IMR-90 (cell line): ENCODE measurements around the gene CCDC122. TPM values are rescaled to one million over a fixed set of nuclear protein-coding genes. Genes with fewer than 3 reads are reported as not detected.

Experiments
- ATAC-seq: fragments of 200-7000 bp; cut with Tn5 transposase; 2 replicates; pipeline ENCODE4 v1.9.1; 2020; ENCODE audit warnings: low read depth, mild to moderate bottlenecking, moderate library complexity
- BruUV-seq: library from RNA; stranded (reverse); fragments of 400-500 nt; replicated peaks from 2 replicates; lab custom pipeline; 2021; lab: Mats Ljungman, UMichigan
- CTCF ChIA-PET: fragments of 300-600 bp; formaldehyde crosslinking; extraction: SDS; loops from one replicate; lab custom pipeline; 2021; ENCODE audit warnings: antibody characterized with exemption; lab: Yijun Ruan, JAX
- POLR2A ChIA-PET: fragments of 300-600 bp; sonication (Branson Sonifier 250); formaldehyde crosslinking; loops from one replicate; lab custom pipeline; 2022; ENCODE audit warnings: antibody characterized with exemption; ENCODE audit not compliant: unreplicated experiment; lab: Charles Lee
- DNase-seq: peaks from one replicate; pipeline ENCODE4 v3.0.0; 2013
- H2AFZ ChIP-seq: replicated peaks from 2 replicates; pipeline ENCODE3; 2013; ENCODE audit warnings: low read length, mild to moderate bottlenecking; ENCODE audit not compliant: poor library complexity
- H2AK5ac ChIP-seq: 2 replicates; pipeline ENCODE4 v1.6.1; 2013; ENCODE audit warnings: low read depth, low read length, inconsistent platforms
- H2AK9ac ChIP-seq: replicated peaks from 2 replicates; pipeline ENCODE3; 2013; ENCODE audit warnings: mild to moderate bottlenecking, low read depth, low read length, moderate library complexity; ENCODE audit not compliant: poor library complexity
- H2BK120ac ChIP-seq: 2 replicates; pipeline ENCODE4 v1.6.1; 2013; ENCODE audit warnings: low read depth, low read length, inconsistent platforms
- H2BK15ac ChIP-seq: 3 replicates; pipeline ENCODE4 v1.6.1; 2013; ENCODE audit warnings: low read depth, low read length, inconsistent platforms
- H2BK20ac ChIP-seq: 2 replicates; pipeline ENCODE4 v1.6.1; 2013; ENCODE audit warnings: low read depth, mild to moderate bottlenecking, inconsistent platforms, low read length, moderate library complexity
- H2BK5ac ChIP-seq: 2 replicates; pipeline ENCODE4 v1.6.1; 2013; ENCODE audit warnings: mild to moderate bottlenecking, low read depth, low read length, inconsistent platforms; ENCODE audit not compliant: poor library complexity, severe bottlenecking
- H3K14ac ChIP-seq: replicated peaks from 2 replicates; pipeline ENCODE4 v1.6.1; 2013; ENCODE audit warnings: low read depth, low read length, inconsistent platforms
- H3K18ac ChIP-seq: 2 replicates; pipeline ENCODE4 v1.6.1; 2013; ENCODE audit warnings: low read depth, low read length, control low read depth
- H3K23ac ChIP-seq: 2 replicates; pipeline ENCODE4 v1.6.1; 2013; ENCODE audit warnings: low read depth, low read length, inconsistent platforms
- H3K27ac ChIP-seq: 2 replicates; pipeline ENCODE4 v1.5.1; 2013; ENCODE audit warnings: mild to moderate bottlenecking, control low read depth, low read length; ENCODE audit not compliant: insufficient read depth
- H3K27me3 ChIP-seq: 2 replicates; pipeline ENCODE4 v1.6.1; 2013; ENCODE audit warnings: low read length; ENCODE audit not compliant: control insufficient read depth, insufficient read depth
- H3K36me3 ChIP-seq: 2 replicates; pipeline ENCODE4 v1.6.1; 2013; ENCODE audit warnings: low read length, mixed read lengths; ENCODE audit not compliant: control insufficient read depth, insufficient read depth
- H3K4ac ChIP-seq: 2 replicates; pipeline ENCODE4 v1.6.1; 2013; ENCODE audit warnings: low read depth, low read length, inconsistent platforms
- H3K4me1 ChIP-seq: 2 replicates; pipeline ENCODE4 v1.6.1; 2013; ENCODE audit warnings: low read length, mixed read lengths; ENCODE audit not compliant: control insufficient read depth, insufficient read depth
- H3K4me2 ChIP-seq: 2 replicates; pipeline ENCODE4 v1.6.1; 2013; ENCODE audit warnings: low read depth, mild to moderate bottlenecking, control low read depth, low read length, moderate library complexity
- H3K4me3 ChIP-seq: 2 replicates; pipeline ENCODE4 v1.5.1; 2013; ENCODE audit warnings: low read depth, mild to moderate bottlenecking, control low read depth, low read length, moderate library complexity; ENCODE audit not compliant: insufficient read depth
- H3K56ac ChIP-seq: 2 replicates; pipeline ENCODE4 v1.6.1; 2013; ENCODE audit warnings: low read length, inconsistent platforms; ENCODE audit not compliant: insufficient read depth; ENCODE audit errors: extremely low read depth
- H3K79me1 ChIP-seq, 2 experiments: 2 replicates each; pipeline ENCODE4 v1.6.1; 2013; ENCODE audit warnings: low read length in 2 of 2, inconsistent platforms in 1 of 2, low read depth in 1 of 2
- H3K9ac ChIP-seq: 2 replicates; pipeline ENCODE4 v1.6.1; 2013; ENCODE audit warnings: low read depth, low read length, control low read depth
- H3K9me1 ChIP-seq: 2 replicates; pipeline ENCODE4 v1.6.1; 2013; ENCODE audit warnings: low read length, inconsistent platforms; ENCODE audit not compliant: insufficient read depth
- H3K9me3 ChIP-seq: 2 replicates; pipeline ENCODE4 v1.6.1; 2013; ENCODE audit warnings: low read length; ENCODE audit not compliant: control insufficient read depth, insufficient read depth
- H4K20me1 ChIP-seq: 2 replicates; pipeline ENCODE4 v1.6.1; 2013; ENCODE audit warnings: low read length, inconsistent platforms; ENCODE audit not compliant: insufficient read depth
- H4K5ac ChIP-seq: 2 replicates; pipeline ENCODE4 v1.6.1; 2013; ENCODE audit warnings: mild to moderate bottlenecking, low read depth, low read length, control low read depth
- H4K8ac ChIP-seq, 2 experiments: 2 replicates each; pipeline ENCODE4 v1.6.1; 2013; ENCODE audit warnings: low read depth in 2 of 2, low read length in 2 of 2, control low read depth in 1 of 2, inconsistent platforms in 1 of 2
- H4K91ac ChIP-seq: 2 replicates; pipeline ENCODE4 v1.6.1; 2013; ENCODE audit warnings: low read depth, low read length, inconsistent platforms; ENCODE audit not compliant: insufficient read depth
- CEBPB ChIP-seq: IDR thresholded peaks from 2 replicates; pipeline ENCODE4 v1.6.1; 2012; ENCODE audit warnings: low read depth, low read length, improper control_type of control experiment
- CTCF ChIP-seq: conservative IDR thresholded peaks from 2 replicates; pipeline ENCODE4 v1.5.1; 2012; ENCODE audit warnings: mild to moderate bottlenecking, low read depth, low read length, improper control_type of control experiment
- ELK1 ChIP-seq: fragments of 150-350 bp; IDR thresholded peaks from 2 replicates; pipeline ENCODE4 v1.6.1; 2016; ENCODE audit warnings: low read depth, mild to moderate bottlenecking, low read length, moderate library complexity, borderline replicate concordance
- RAD21 ChIP-seq: IDR thresholded peaks from 2 replicates; pipeline ENCODE4 v1.6.1; 2012; ENCODE audit warnings: low read length, improper control_type of control experiment
- RFX5 ChIP-seq: IDR thresholded peaks from 2 replicates; pipeline ENCODE4 v1.8.0; 2012; ENCODE audit warnings: low read depth, mild to moderate bottlenecking, low read length, moderate library complexity
- SMC3 ChIP-seq: fragments of 150-350 bp; IDR thresholded peaks from 2 replicates; pipeline ENCODE4 v1.6.1; 2016; ENCODE audit warnings: low read depth, mild to moderate bottlenecking, antibody characterized with exemption, low read length, moderate library complexity
- WGBS, 2 experiments: methylation state at CpG; one replicate each; pipeline versions ENCODE4 v1.1.5 to v1.1.7; 2013; ENCODE audit warnings: missing lambda C conversion rate in 2 of 2; ENCODE audit not compliant: insufficient read length in 1 of 2; ENCODE audit errors: extremely low coverage in 2 of 2; 5-methylcytosine and 5-hydroxymethylcytosine counted together
- dilution Hi-C: fragments of 300-500 bp; cut with HindIII; formaldehyde crosslinking; loops from one replicate; pipeline ENCODE4 v1.14.3; 2018; ENCODE audit warnings: low sequenced_read_pairs; ENCODE audit not compliant: unreplicated experiment
- in situ Hi-C: fragments of 300-500 bp; cut with MboI; formaldehyde crosslinking; loops from 3 replicates; pipeline ENCODE4 v1.14.3; 2019; ENCODE audit warnings: low sequenced_read_pairs, inconsistent platforms, mixed read lengths
- intact Hi-C: fragments of 100-400 bp; cut with micrococcal nuclease; formaldehyde crosslinking; loops from 2 replicates; pipeline ENCODE4 v1.10.0; 2022
- polyA plus RNA-seq, 3 experiments: library from polyadenylated mRNA; depleted of rRNA; stranded (reverse); fragments of >200 nt; gene quantifications; 2 replicates each; pipeline ENCODE4 v1.2.3, GENCODE V29; 2012; ENCODE audit warnings: low replicate concordance in 1 of 3
- total RNA-seq: library from RNA; depleted of rRNA; stranded (reverse); fragments of >200 nt; gene quantifications from 2 replicates; pipeline ENCODE4 v1.2.3, GENCODE V29; 2012
- TF ChIP-seq, protein P1 (sequence below): fragments of 150-350 bp; IDR thresholded peaks from 2 replicates; pipeline ENCODE4 v1.6.1; 2017; ENCODE audit warnings: mild to moderate bottlenecking, antibody characterized with exemption, low read length, low read depth

CCDC122 gene
- total and polyA plus RNA-seq, 2 of the 4 experiments (the other 2 are of a cell fraction): 0.70 to 0.72 TPM

DNA sequence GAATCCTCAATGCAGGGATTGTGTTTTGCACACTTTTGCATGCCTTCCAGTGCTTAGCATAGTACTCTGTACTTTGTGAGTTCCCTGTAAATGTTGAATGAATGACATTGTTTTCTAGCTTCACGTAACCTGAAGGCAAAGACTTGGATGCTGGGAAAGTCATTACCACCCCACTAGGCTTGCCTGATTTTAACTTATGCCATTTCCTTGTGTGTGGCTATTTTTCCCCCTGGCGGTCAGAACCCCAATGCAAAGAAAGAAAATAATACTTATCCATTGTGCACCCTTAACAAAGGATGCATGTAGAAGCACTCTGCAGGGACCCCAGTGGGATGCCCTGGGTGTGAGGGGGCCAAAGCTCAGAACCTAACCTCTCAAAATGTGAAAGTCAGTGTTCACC, 91.5 kb downstream of the CCDC122 start:
- Histone ChIP-seq H2BK20ac (no peak overlapping the region), H2BK120ac (no peak overlapping the region), H2BK5ac (no peak overlapping the region), H3K36me3 (no peaks in the 10 kb centered on the region), H3K4me2 (no peak overlapping the region; the same call in 1 of the 2 replicates), H2AK9ac (no peak overlapping the region), H3K23ac (no peak overlapping the region), H4K91ac (no peak overlapping the region), H3K4ac (no peak overlapping the region), H3K9me1 (no peaks in the 10 kb centered on the region), H3K4me3 (no peak overlapping the region), H2AK5ac (no peak overlapping the region), H4K5ac (no peak overlapping the region), H3K79me1 (no peaks in the 10 kb centered on the region), H2BK15ac (no peak overlapping the region), H3K27ac (no peak overlapping the region), H3K56ac (no peak overlapping the region), H4K20me1 (no peaks in the 10 kb centered on the region), H3K9me3 (no peaks in the 10 kb centered on the region), H3K18ac (no peak overlapping the region), H4K8ac (no peak overlapping the region), H3K27me3 (peaks cover 2% of the 10 kb centered on the region; the same call in 1 of the 2 replicates), H3K14ac (0 out of 2 replicates have a peak overlapping the region, but pooled peaks have one; percentile 10), H3K9ac (no peak overlapping the region), H2AFZ (no peak overlapping the region), H3K4me1 (no peaks in the 10 kb centered on the region)
- CTCF ChIA-PET: interaction anchor here (0.6 kb wide), 1 partner anchor 119 kb away, joined by 5 read pairs; no protein-coding TSS in a partner anchor
- TF ChIP-seq CTCF (peak; percentile 50), CEBPB (no peak), RAD21 (peak; percentile 51), RFX5 (no peak), ELK1 (no peak), SMC3 (peak; percentile 53)
- TF ChIP-seq, protein P1, sequence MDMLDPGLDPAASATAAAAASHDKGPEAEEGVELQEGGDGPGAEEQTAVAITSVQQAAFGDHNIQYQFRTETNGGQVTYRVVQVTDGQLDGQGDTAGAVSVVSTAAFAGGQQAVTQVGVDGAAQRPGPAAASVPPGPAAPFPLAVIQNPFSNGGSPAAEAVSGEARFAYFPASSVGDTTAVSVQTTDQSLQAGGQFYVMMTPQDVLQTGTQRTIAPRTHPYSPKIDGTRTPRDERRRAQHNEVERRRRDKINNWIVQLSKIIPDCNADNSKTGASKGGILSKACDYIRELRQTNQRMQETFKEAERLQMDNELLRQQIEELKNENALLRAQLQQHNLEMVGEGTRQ: no peak
- dilution Hi-C loops (no loop called here), intact Hi-C loops (loop anchor here (1.0 to 10.0 kb wide), 6 partner anchors 89 to 1191 kb away; partner anchors contain the start of genes CCDC122 and LACC1), in situ Hi-C loops (loop anchor here (25.0 kb wide), 1 partner anchor 1201 kb away; no protein-coding TSS in a partner anchor)
- DNase-seq: peak; percentile 52
- BruUV-seq: no TSS peak
- no CpG with 5 or more reads among the region's 2 CpGs for WGBS, 2 experiments
- no peak for ATAC-seq
- POLR2A ChIA-PET: no interaction called here
